GM21786 (cell line): Measurements from ENCODE around the gene NUDT12.

Source experiments
- ATAC-seq: cut with Tn5 transposase; IDR thresholded peaks from one replicate; pipeline ENCODE4 v1.9.1; 2021; ENCODE audit not compliant: unreplicated experiment

Gene NUDT12

GRCh38 chr5:103541569-103541968 lies 21.0 kb downstream of the NUDT12 start:
- ATAC-seq, result no peak

GRCh38 chr5:103541114-103541513 lies 21.5 kb downstream of the NUDT12 start:
- no peak for ATAC-seq

- no peak for ATAC-seq
Observed at GRCh38 chr5:103539376-103540330, 22.9 kb downstream of the NUDT12 start.

- ATAC-seq, result no peak
Observed at GRCh38 chr5:103532086-103532734, 30.4 kb downstream of the NUDT12 start.

- no peak for ATAC-seq
Observed at GRCh38 chr5:103526164-103526915, 36.2 kb downstream of the NUDT12 start.

GRCh38 chr5:103525361-103525760 lies 37.2 kb downstream of the NUDT12 start:
- ATAC-seq, result no peak

- ATAC-seq, result no peak
Observed at GRCh38 chr5:103523319-103523718, 39.3 kb downstream of the NUDT12 start.

- no peak for ATAC-seq
Observed at GRCh38 chr5:103522586-103522985, 40.0 kb downstream of the NUDT12 start.

GRCh38 chr5:103519550-103519949 lies 43.0 kb downstream of the NUDT12 start:
- ATAC-seq, result no peak

GRCh38 chr5:103514371-103514770 lies 48.2 kb downstream of the NUDT12 start:
- no peak for ATAC-seq

- ATAC-seq, result no peak
Observed at GRCh38 chr5:103513701-103514100, 48.9 kb downstream of the NUDT12 start.

GRCh38 chr5:103512500-103512899 lies 50.1 kb downstream of the NUDT12 start:
- no peak for ATAC-seq

GRCh38 chr5:103511554-103511885 lies 51.1 kb downstream of the NUDT12 start:
- ATAC-seq, result no peak

- no peak for ATAC-seq
Observed at GRCh38 chr5:103510851-103511553, 51.6 kb downstream of the NUDT12 start.

GRCh38 chr5:103505581-103506305 lies 56.8 kb downstream of the NUDT12 start:
- ATAC-seq, result no peak

GRCh38 chr5:103503066-103503465 lies 59.5 kb downstream of the NUDT12 start:
- no peak for ATAC-seq

- ATAC-seq, result no peak
Observed at GRCh38 chr5:103502662-103503061, 59.9 kb downstream of the NUDT12 start.
